Endothelial cell (in vitro differentiated cells): ENCODE measurements around the gene HASPIN. TPM values are rescaled to one million over a fixed set of nuclear protein-coding genes. Genes with fewer than 3 reads are reported as not detected.

Source experiments
- DNase-seq: peaks from one replicate; pipeline ENCODE4 v3.0.0; 2021; ENCODE audit warnings: low spot score
- H3K27ac Mint-ChIP-seq: one replicate; pipeline ENCODE4 v1.8.0; 2021; ENCODE audit warnings: mixed read lengths, inconsistent platforms; ENCODE audit not compliant: unreplicated experiment
- H3K27me3 Mint-ChIP-seq: one replicate; pipeline ENCODE4 v1.8.0; 2021; ENCODE audit warnings: mild to moderate bottlenecking, moderate library complexity, mixed read lengths, inconsistent platforms; ENCODE audit not compliant: unreplicated experiment
- H3K36me3 Mint-ChIP-seq: one replicate; pipeline ENCODE4 v1.8.0; 2021; ENCODE audit warnings: mild to moderate bottlenecking, low read depth, mixed read lengths, inconsistent platforms; ENCODE audit not compliant: unreplicated experiment
- H3K4me1 Mint-ChIP-seq: one replicate; pipeline ENCODE4 v1.8.0; 2021; ENCODE audit warnings: mild to moderate bottlenecking, mixed read lengths, inconsistent platforms; ENCODE audit not compliant: unreplicated experiment
- H3K4me3 Mint-ChIP-seq: one replicate; pipeline ENCODE4 v1.8.0; 2021; ENCODE audit warnings: mild to moderate bottlenecking, mixed read lengths, inconsistent platforms; ENCODE audit not compliant: unreplicated experiment
- H3K9me3 Mint-ChIP-seq: one replicate; pipeline ENCODE4 v1.8.0; 2021; ENCODE audit warnings: mixed read lengths, inconsistent platforms; ENCODE audit not compliant: unreplicated experiment
- CTCF ChIP-seq: fragments of 200-600 bp; sonication (generic); IDR thresholded peaks from one replicate; pipeline ENCODE4 v1.5.0; 2021; ENCODE audit warnings: antibody characterized with exemption; ENCODE audit not compliant: unreplicated experiment
- total RNA-seq: library from RNA; stranded (reverse); fragmentation: NEBNext Ultra II Directional; extraction: Animal tissue kit (Norgen Biotek cat#: 25700); gene quantifications from one replicate; pipeline ENCODE4 v1.2.1, GENCODE V29; 2021; ENCODE audit not compliant: unreplicated experiment

HASPIN gene
- total RNA-seq, 1 donor from 2014 or later = 5.2 TPM

DNA sequence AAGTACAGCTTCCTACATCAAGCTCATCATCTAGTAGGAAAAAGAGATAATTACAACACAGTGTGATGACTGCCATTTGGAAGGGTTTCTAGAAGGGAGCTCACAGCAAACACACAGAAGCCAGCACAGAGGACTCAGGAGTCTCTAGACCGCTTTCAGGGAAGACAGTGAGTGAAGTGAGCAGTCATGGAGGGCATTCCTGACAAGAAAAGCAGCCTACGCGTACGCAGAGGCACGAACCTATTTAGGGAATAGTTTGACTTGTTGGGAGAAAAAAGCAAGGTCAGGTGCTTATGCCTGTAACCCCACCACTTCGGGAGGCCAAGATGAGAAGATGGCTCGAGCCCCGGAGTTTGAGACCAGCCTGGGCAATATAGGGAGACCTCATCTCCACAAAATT is 8.4 kb upstream of the HASPIN start:
- Mint-ChIP-seq H3K36me3 (peaks cover 15% of the 10 kb centered on the region), H3K27ac (no peak overlapping the region), H3K4me1 (peaks cover 16% of the 10 kb centered on the region)

GRCh38 chr17:3718201-3718600 is 5.5 kb upstream of the HASPIN start:
- Mint-ChIP-seq H3K4me1 (peaks cover 24% of the 10 kb centered on the region), H3K36me3 (peaks cover 16% of the 10 kb centered on the region), H3K9me3 (no peaks in the 10 kb centered on the region), H3K27ac (peak overlapping the region; percentile 85), H3K27me3 (peaks cover 5% of the 10 kb centered on the region), H3K4me3 (no peak overlapping the region)
- DNase-seq = no peak
- TF ChIP-seq CTCF = no peak

More for the DNA sequence above, 8.4 kb upstream of the HASPIN start:
- DNase-seq = no peak
- no peak for TF ChIP-seq CTCF
- Mint-ChIP-seq H3K9me3 (no peaks in the 10 kb centered on the region), H3K27me3 (no peaks in the 10 kb centered on the region), H3K4me3 (no peak overlapping the region)

GRCh38 chr17:3719265-3719664 is 4.4 kb upstream of the HASPIN start:
- peaks cover 26% of the 10 kb centered on the region for H3K4me1 Mint-ChIP-seq
- peaks cover 16% of the 10 kb centered on the region for H3K36me3 Mint-ChIP-seq
- H3K4me3 Mint-ChIP-seq = no peak overlapping the region
- no peaks in the 10 kb centered on the region for H3K9me3 Mint-ChIP-seq
- H3K27me3 Mint-ChIP-seq = peaks cover 6% of the 10 kb centered on the region
- DNase-seq = no peak
- H3K27ac Mint-ChIP-seq = no peak overlapping the region
- TF ChIP-seq CTCF = no peak

GRCh38 chr17:3722716-3723115 is 987 bp upstream of the HASPIN start:
- peaks cover 26% of the 10 kb centered on the region for H3K4me1 Mint-ChIP-seq
- H3K9me3 Mint-ChIP-seq = no peaks in the 10 kb centered on the region
- H3K4me3 Mint-ChIP-seq = peak overlapping the region; percentile 89
- no peak for TF ChIP-seq CTCF
- no peak for DNase-seq
- peaks cover 7% of the 10 kb centered on the region for H3K36me3 Mint-ChIP-seq
- peaks cover 6% of the 10 kb centered on the region for H3K27me3 Mint-ChIP-seq
- peak overlapping the region; percentile 65 for H3K27ac Mint-ChIP-seq

DNA sequence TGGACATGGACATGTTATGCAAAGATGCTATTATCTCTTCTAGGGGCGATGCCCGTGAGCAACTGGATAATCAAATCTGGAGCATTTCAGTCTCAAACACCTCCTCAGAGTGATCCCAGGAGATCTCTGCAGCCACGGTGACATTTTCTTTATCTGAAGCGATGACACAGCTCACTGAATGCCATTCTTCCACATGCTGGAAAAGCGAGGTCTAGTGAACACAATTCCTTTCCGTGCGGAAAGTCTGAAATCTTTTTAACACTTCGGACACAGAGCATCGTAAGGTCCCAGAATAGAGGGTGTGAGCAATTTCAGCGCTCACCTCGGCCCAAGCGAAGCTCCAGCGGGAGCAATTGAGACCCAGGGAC is 531 bp upstream of the HASPIN start:
- Mint-ChIP-seq H3K36me3 (peaks cover 7% of the 10 kb centered on the region), H3K4me3 (peak overlapping the region; percentile 89), H3K9me3 (no peaks in the 10 kb centered on the region)

More for the DNA sequence above, 531 bp upstream of the HASPIN start:
- Mint-ChIP-seq H3K27me3 (peaks cover 6% of the 10 kb centered on the region), H3K27ac (peak overlapping the region; percentile 65), H3K4me1 (peaks cover 21% of the 10 kb centered on the region)
- no peak for TF ChIP-seq CTCF
- DNase-seq = no peak
